ENCODE data around the gene KDSR.

Gene KDSR

GRCh38 chr18:63318889-63319382 is 48.1 kb downstream of the KDSR start:
- TF ChIP-seq CTCF (IDR thresholded peaks at IDR 0.05) = no peak

DNA sequence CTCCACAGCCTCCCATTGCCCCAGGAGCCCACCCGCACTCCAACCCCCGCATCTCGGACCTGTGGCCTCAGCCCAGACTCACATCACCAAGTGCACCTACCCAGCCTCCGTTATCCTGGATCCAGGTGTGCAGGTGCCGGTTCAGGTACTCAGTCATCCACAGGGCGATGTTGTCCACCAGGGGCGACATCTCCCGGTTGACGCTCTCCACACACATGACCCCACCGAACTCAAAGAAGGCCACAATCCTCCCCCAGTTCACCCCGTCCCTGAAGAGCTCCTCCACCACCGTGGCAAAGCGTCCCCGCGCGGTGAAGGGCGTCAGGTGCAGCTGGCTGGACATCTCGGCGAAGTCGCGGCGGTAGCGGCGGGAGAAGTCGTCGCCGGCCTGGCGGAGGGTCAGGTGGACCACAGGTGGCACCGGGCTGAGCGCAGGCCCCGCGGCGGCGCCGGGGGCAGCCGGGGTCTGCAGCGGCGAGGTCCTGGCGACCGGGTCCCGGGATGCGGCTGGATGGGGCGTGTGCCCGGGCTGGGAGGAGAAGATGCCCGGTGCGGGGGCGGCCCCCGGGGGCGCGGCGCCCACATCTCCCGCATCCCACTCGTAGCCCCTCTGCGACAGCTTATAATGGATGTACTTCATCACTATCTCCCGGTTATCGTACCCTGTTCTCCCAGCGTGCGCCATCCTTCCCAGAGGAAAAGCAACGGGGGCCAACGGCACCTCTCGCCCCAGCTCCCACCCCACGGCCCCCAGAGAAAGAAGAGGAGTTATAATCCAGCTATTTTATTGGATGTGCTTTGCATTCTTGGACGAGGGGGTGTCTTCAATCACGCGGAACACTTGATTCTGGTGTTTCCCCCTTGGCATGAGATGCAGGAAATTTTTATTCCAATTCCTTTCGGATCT is 48.8 kb downstream of the KDSR start:
- no peak for TF ChIP-seq CTCF (IDR thresholded peaks at IDR 0.05)

DNA sequence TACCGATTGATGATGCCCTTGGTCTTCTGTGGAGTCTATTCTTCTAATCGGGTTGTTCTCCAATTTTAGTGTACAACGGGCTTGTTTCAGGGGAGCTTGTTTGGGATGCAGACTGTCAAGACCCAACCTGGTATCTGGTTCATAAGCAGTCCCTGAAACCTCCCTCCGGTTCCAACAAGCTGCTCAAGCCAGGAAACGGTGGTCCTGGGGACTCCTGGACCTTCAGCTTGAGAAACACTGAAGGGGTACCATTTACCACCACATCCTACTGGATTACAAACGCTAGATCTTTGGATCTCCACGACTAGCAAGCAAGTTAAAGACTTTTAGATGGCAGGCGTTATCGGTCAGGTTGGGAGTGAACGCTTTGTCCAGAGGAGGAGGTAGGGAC is 49.5 kb downstream of the KDSR start:
- TF ChIP-seq CTCF (IDR thresholded peaks at IDR 0.05) = no peak

DNA sequence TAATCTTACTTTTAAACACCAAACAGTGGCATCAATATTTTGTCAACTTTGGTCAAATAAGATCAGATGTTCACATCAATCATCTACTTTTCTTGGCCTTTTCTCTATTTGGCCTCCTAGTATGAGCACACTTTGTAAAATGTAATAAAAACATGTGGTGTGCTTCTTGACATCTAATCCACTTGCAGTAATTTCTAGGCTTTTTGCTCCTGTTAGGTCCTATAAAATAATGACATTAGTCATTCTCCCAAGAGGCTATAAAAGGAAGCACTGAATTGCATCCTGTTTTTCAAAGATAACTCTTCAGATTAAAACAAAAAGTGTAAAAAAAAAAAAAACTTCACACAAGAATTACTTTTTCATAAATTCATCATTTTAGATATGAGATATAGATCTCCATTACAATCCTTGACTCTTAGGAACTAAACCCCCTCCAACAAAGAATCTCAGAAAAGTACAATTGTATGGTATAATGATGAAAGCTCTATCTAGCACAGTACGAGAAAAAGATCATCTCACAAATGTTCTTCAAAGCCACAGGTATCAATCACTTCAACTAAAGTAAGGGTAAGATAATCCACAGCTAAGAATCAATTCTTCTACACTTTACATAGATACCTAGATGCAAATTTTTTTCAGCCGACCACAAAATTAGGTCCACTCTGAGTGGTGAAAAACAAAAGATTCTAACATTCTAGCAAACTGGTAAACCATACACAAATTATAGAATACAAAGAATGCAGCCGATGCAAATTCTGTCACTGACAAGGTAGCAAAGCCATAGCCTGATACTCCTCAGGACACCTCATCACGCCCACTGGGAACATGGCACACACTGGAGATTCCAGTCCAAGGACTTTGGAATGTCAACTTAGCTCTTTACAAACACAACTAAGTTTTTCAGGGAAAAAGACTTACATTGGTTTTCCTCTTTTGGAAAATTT is 50.1 kb downstream of the KDSR start:
- TF ChIP-seq CTCF (IDR thresholded peaks at IDR 0.05) = no peak

GRCh38 chr18:63315876-63316275 is 51.1 kb downstream of the KDSR start:
- no peak for TF ChIP-seq CTCF (IDR thresholded peaks at IDR 0.05)

DNA sequence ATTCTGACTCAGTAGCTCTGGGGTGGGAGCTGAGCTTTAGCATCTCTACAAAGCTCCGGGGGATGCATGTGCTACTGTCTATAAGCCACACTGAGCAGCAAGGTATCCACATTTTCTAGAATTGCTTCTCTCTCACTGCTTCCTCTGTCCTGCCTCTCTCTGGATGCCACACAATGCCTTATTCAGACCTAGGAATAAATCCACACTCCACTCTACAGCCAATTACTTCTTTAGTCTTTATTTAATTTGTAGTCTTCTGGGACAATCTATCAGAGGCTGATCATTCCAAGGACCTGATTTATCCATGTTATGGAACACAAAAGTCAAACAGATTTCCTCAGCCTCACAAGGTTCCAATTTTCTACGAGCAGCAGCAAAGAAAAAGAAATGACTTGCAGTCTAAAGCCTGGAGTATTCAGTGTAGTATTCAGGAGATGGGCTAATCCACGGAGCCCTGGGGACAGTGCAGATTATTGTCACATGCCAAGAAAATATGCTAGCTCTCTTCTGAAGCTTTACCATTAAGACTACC is 51.8 kb downstream of the KDSR start:
- TF ChIP-seq CTCF (IDR thresholded peaks at IDR 0.05) = no peak

GRCh38 chr18:63314062-63314790 is 52.8 kb downstream of the KDSR start:
- TF ChIP-seq CTCF (IDR thresholded peaks at IDR 0.05) = no peak
